Natural killer cell (primary cell): Measurements from ENCODE around the gene CCDC38. TPM values are rescaled to one million over a fixed set of nuclear protein-coding genes. Genes with fewer than 3 reads are reported as not detected.
"Not testable (repeated sequence)": the region's sequence is repeated elsewhere in the genome, so short reads cannot be mapped to it uniquely, and the experiment has no call there.

Experiments used
- ATAC-seq, 3 donors: fragments of 150-1000 bp in 2 of 3; fragments of 200-7000 bp in 1 of 3; cut with Tn5 transposase; 1 replicate in 1 of 3; 2 replicates in 2 of 3; pipeline ENCODE4 v1.10.0; 2021; ENCODE audit warnings: mild to moderate bottlenecking in 2 of 3, moderate library complexity in 2 of 3
- DNase-seq, 2 donors: peaks; one replicate each; pipeline versions ENCODE4 v3.0.0 to v3.0.0-alpha.2; 2013 to 2021; ENCODE audit warnings: mixed read lengths in 1 of 2
- H3K27ac ChIP-seq: one replicate; pipeline ENCODE4 v1.5.1; 2013; ENCODE audit warnings: mild to moderate bottlenecking, low read length
- H3K27me3 ChIP-seq: one replicate; pipeline ENCODE4 v1.6.1; 2013; ENCODE audit warnings: low read length; ENCODE audit not compliant: control insufficient read depth, insufficient read depth
- H3K36me3 ChIP-seq: one replicate; pipeline ENCODE4 v1.6.1; 2013; ENCODE audit warnings: low read length; ENCODE audit not compliant: control insufficient read depth, insufficient read depth
- H3K4me1 ChIP-seq: one replicate; pipeline ENCODE4 v1.6.1; 2013; ENCODE audit warnings: low read length; ENCODE audit not compliant: control insufficient read depth, insufficient read depth
- H3K4me3 ChIP-seq: one replicate; pipeline ENCODE4 v1.5.1; 2013; ENCODE audit warnings: low read length
- H3K9me3 ChIP-seq: one replicate; pipeline ENCODE4 v1.6.1; 2013; ENCODE audit warnings: low read length; ENCODE audit not compliant: control insufficient read depth, insufficient read depth
- H3K27ac Mint-ChIP-seq, 2 donors: one replicate each; pipeline ENCODE4 v1.8.0; 2022; ENCODE audit warnings: mild to moderate bottlenecking in 2 of 2, mixed read lengths in 2 of 2, moderate library complexity in 1 of 2
- H3K27me3 Mint-ChIP-seq, 2 donors: one replicate each; pipeline ENCODE4 v1.8.0; 2022; ENCODE audit warnings: low read depth in 2 of 2, mixed read lengths in 2 of 2
- H3K36me3 Mint-ChIP-seq: one replicate; pipeline ENCODE4 v1.8.0; 2022; ENCODE audit warnings: mixed read lengths
- H3K4me1 Mint-ChIP-seq, 2 donors: one replicate each; pipeline ENCODE4 v1.8.0; 2022; ENCODE audit warnings: mixed read lengths in 2 of 2
- H3K4me3 Mint-ChIP-seq: one replicate; pipeline ENCODE4 v1.8.0; 2022; ENCODE audit warnings: mild to moderate bottlenecking, moderate library complexity, mixed read lengths
- H3K9me3 Mint-ChIP-seq, 2 donors: one replicate each; pipeline ENCODE4 v1.8.0; 2022; ENCODE audit warnings: mixed read lengths in 2 of 2
- CTCF ChIP-seq: fragments of 200-600 bp; IDR thresholded peaks from one replicate; pipeline ENCODE4 v1.8.0; 2022; ENCODE audit warnings: antibody characterized with exemption
- WGBS: methylation state at CpG from one replicate; pipeline ENCODE4 v1.1.7; 2013; ENCODE audit warnings: missing lambda C conversion rate; ENCODE audit not compliant: insufficient coverage; 5-methylcytosine and 5-hydroxymethylcytosine counted together
- intact Hi-C: fragments of 100-400 bp; cut with micrococcal nuclease; formaldehyde crosslinking; loops from one replicate; pipeline ENCODE4 v1.14.2; 2022
- total RNA-seq, 4 donors: library from RNA; stranded (reverse); fragments of 120-200 nt in 1 of 4; gene quantifications; one replicate each; pipeline versions ENCODE4 v1.2.3 to v1.2.4, GENCODE V29; 2013 to 2022

Gene CCDC38
- total RNA-seq, 3 donors from 2014 or later (not counting 1 experiment from before 2014, with no cell fraction given): 0.35 to 1.2 (median 0.63) TPM

GRCh38 chr12:95848575-95849388 lies 93.6 kb downstream of the CCDC38 start:
- no peak for TF ChIP-seq CTCF
- H3K4me1 Mint-ChIP-seq: peaks cover 13 to 14% of the 10 kb centered on the region in 2 donors
- ATAC-seq (no peak), DNase-seq (no peak)
- H3K9me3 ChIP-seq: no peaks in the 10 kb centered on the region
- no peak overlapping the region for H3K4me3 Mint-ChIP-seq
- 71% methylated on average over 8 of the region's 8 CpGs for WGBS
- no peaks in the 10 kb centered on the region for H3K36me3 Mint-ChIP-seq
- H3K4me3 ChIP-seq: no peak overlapping the region
- intact Hi-C loops: no loop called here
- peaks cover 2% of the 10 kb centered on the region for H3K27me3 ChIP-seq
- no peak overlapping the region for H3K27ac ChIP-seq
- H3K27me3 Mint-ChIP-seq: peaks cover 11 to 30% of the 10 kb centered on the region in 2 donors
- no peaks in the 10 kb centered on the region for H3K36me3 ChIP-seq
- H3K4me1 ChIP-seq: peaks cover 4% of the 10 kb centered on the region
- H3K27ac Mint-ChIP-seq: no peak overlapping the region
- no peaks in the 10 kb centered on the region for H3K9me3 Mint-ChIP-seq

DNA sequence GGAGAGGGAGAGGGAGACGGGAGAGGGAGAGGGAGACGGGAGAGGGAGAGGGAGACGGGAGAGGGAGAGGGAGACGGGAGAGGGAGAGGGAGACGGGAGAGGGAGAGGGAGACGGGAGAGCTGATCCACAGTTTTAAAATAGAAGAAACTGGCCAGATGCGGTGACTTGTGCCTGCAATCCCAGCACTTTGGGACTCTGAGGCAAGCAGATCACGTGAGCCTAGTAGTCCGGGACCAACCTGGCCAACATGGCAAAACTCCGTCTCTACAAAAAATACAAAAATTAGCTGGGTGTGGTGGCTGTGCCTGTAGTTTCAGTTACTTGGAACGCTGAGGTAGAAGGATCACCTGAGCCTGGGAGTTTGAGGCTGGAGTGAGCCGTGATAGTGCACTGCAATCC lies 100.0 kb downstream of the CCDC38 start:
- H3K9me3 Mint-ChIP-seq, ATAC-seq, H3K4me1 ChIP-seq, H3K27me3 ChIP-seq, H3K4me3 ChIP-seq, H3K36me3 Mint-ChIP-seq, H3K4me1 Mint-ChIP-seq, H3K9me3 ChIP-seq, H3K27ac Mint-ChIP-seq, H3K36me3 ChIP-seq, H3K27ac ChIP-seq, DNase-seq, H3K4me3 Mint-ChIP-seq, intact Hi-C loops: not testable (repeated sequence)
- 64% methylated on average over 8 of the region's 12 CpGs for WGBS
- peaks cover 15 to 24% of the 10 kb centered on the region in 2 donors for H3K27me3 Mint-ChIP-seq

DNA sequence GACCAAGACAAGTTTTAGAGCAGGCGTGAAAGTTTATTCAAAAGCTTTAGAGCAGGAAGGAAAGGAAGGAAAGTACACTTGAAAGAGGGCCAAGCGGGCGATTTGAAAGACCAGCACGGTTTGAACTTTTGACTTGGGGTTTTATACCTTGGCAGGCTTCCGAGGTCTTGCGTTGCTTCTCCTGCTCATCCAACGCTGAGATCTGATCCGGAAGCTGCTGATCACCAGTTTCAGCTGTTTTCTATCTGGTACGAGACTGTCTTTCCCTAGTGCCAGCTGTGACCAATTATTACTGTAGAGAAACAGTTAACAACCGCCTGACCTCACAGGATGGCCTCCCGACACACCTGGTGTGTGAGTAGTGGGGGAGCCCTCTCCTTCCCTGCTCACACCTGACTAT lies 104.3 kb downstream of the CCDC38 start:
- Histone ChIP-seq H3K27ac (no peak overlapping the region), H3K36me3 (no peaks in the 10 kb centered on the region), H3K9me3 (no peaks in the 10 kb centered on the region), H3K4me3 (no peak overlapping the region), H3K4me1 (no peaks in the 10 kb centered on the region), H3K27me3 (peaks cover 4% of the 10 kb centered on the region)
- TF ChIP-seq CTCF: no peak
- no peak for ATAC-seq
- Mint-ChIP-seq H3K4me3 (no peak overlapping the region), H3K36me3 (no peaks in the 10 kb centered on the region), H3K27me3 (peaks cover 12 to 22% of the 10 kb centered on the region in 2 donors), H3K9me3 (no peaks in the 10 kb centered on the region), H3K4me1 (no peaks in the 10 kb centered on the region), H3K27ac (no peak overlapping the region)
- intact Hi-C loops: no loop called here
- 5% methylated on average over 9 of the region's 11 CpGs for WGBS
- no peak for DNase-seq

DNA sequence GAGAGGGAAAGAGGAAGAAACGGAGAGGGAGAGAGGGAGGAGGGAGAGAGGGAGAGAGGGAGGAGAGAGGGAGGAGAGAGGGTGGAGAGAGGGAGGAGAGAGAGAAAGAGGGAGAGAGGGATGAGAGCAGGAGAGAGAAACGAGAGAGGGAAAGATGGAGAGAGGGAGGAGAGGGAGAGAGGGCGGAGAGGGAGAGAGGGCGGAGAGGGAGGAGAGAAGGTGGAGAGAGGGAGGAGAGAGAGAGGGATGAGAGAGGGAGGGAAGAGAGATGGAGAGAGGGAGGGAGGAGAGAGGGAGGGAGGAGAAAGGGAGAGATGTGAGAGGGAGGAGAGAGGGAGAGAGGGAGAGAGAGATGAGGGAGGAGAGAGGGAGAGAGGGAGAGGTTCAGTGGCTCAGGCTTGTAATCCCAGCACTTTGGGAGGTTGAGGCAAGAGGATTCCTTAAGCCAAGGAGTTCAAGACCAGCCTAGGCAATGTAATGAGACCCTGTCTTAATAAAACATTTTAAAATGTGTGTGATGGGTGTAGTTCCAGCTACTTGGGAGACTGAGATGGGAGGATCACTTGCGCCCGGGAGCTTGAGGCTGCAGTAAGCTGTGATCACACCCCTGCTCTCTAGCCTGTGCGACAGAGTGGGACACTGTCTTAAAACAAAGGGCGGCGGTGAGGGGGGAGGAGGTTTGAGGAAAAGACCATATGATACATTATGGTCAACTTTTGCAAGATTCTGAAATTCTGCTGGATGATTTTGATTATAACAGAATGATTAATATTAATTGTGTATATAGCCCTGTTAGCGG lies 105.0 kb downstream of the CCDC38 start:
- WGBS: 80% methylated on average over 10 of the region's 10 CpGs
- H3K4me1 ChIP-seq: no peaks in the 10 kb centered on the region
- no peak overlapping the region for H3K4me3 Mint-ChIP-seq
- intact Hi-C loops: no loop called here
- H3K4me1 Mint-ChIP-seq: no peaks in the 10 kb centered on the region
- no peaks in the 10 kb centered on the region for H3K36me3 Mint-ChIP-seq
- no peaks in the 10 kb centered on the region for H3K36me3 ChIP-seq
- DNase-seq (no peak), ATAC-seq (no peak)
- TF ChIP-seq CTCF: no peak
- peaks cover 8% of the 10 kb centered on the region for H3K27me3 ChIP-seq
- peaks cover 15 to 18% of the 10 kb centered on the region in 2 donors for H3K27me3 Mint-ChIP-seq
- H3K4me3 ChIP-seq: no peak overlapping the region
- no peaks in the 10 kb centered on the region for H3K9me3 ChIP-seq
- no peak overlapping the region for H3K27ac Mint-ChIP-seq
- H3K27ac ChIP-seq: no peak overlapping the region
- no peaks in the 10 kb centered on the region for H3K9me3 Mint-ChIP-seq
